MM.1S (cell line): ENCODE data around the gene EPDR1.

Experiments used
- DNase-seq: peaks from one replicate; pipeline ENCODE4 v3.0.0-alpha.2; 2015
- H2AFZ ChIP-seq: fragments of 300-600 bp; sonication (generic); 2 replicates; pipeline ENCODE4 v1.6.0; 2016; ENCODE audit warnings: antibody characterized with exemption, low read length
- H3F3A ChIP-seq: fragments of 300-600 bp; sonication (generic); 2 replicates; pipeline ENCODE4 v1.6.1; 2016; ENCODE audit warnings: mild to moderate bottlenecking, antibody characterized with exemption, low read length, moderate library complexity, mixed read lengths; ENCODE audit not compliant: insufficient read depth
- H3K27ac ChIP-seq: fragments of 300-600 bp; sonication (generic); 2 replicates; pipeline ENCODE4 v1.5.1; 2016; ENCODE audit warnings: mild to moderate bottlenecking, low read length
- H3K27me3 ChIP-seq: fragments of 300-600 bp; sonication (generic); replicated peaks from 2 replicates; pipeline ENCODE4 v1.6.0; 2016; ENCODE audit warnings: low read length; ENCODE audit not compliant: insufficient read depth
- H3K36me3 ChIP-seq: fragments of 300-600 bp; sonication (generic); replicated peaks from 2 replicates; pipeline ENCODE4 v1.6.1; 2016; ENCODE audit warnings: mild to moderate bottlenecking, low read length, mixed read lengths; ENCODE audit not compliant: insufficient read depth
- H3K4me1 ChIP-seq: fragments of 300-600 bp; sonication (generic); 2 replicates; pipeline ENCODE4 v1.6.1; 2016; ENCODE audit warnings: low read length, mixed read lengths
- H3K4me2 ChIP-seq: fragments of 300-600 bp; sonication (generic); 2 replicates; pipeline ENCODE4 v1.6.0; 2016; ENCODE audit warnings: low read depth, low read length
- H3K4me3 ChIP-seq: fragments of 300-600 bp; sonication (generic); 2 replicates; pipeline ENCODE4 v1.5.1; 2016; ENCODE audit warnings: low read length, mixed read lengths
- H3K79me2 ChIP-seq: fragments of 300-600 bp; sonication (generic); 2 replicates; pipeline ENCODE4 v1.6.1; 2016; ENCODE audit warnings: mixed run types, low read length, mixed read lengths
- H3K9ac ChIP-seq: fragments of 300-600 bp; sonication (generic); 2 replicates; pipeline ENCODE4 v1.6.1; 2016; ENCODE audit warnings: low read length, mixed read lengths
- H3K9me2 ChIP-seq: fragments of 300-600 bp; sonication (generic); replicated peaks from 2 replicates; pipeline ENCODE4 v1.6.1; 2016; ENCODE audit warnings: mild to moderate bottlenecking, low read length, mixed read lengths; ENCODE audit not compliant: insufficient read depth
- H3K9me3 ChIP-seq: fragments of 300-600 bp; sonication (generic); replicated peaks from 2 replicates; pipeline ENCODE4 v1.6.1; 2016; ENCODE audit warnings: mild to moderate bottlenecking, low read length, mixed read lengths; ENCODE audit not compliant: insufficient read depth
- H4K20me1 ChIP-seq: fragments of 300-600 bp; sonication (generic); 2 replicates; pipeline ENCODE4 v1.6.1; 2016; ENCODE audit warnings: mild to moderate bottlenecking, low read length, moderate library complexity, mixed read lengths; ENCODE audit not compliant: insufficient read depth
- EZH2 ChIP-seq: fragments of 300-600 bp; sonication (generic); optimal IDR thresholded peaks from 2 replicates; pipeline ENCODE3; 2017; ENCODE audit warnings: low read depth, mild to moderate bottlenecking, antibody characterized with exemption, low read length, mixed read lengths
- EZH2phosphoT487 ChIP-seq: fragments of 300-600 bp; sonication (generic); IDR thresholded peaks from 2 replicates; pipeline ENCODE4 v1.6.1; 2018; ENCODE audit warnings: antibody characterized with exemption, low read length
- TF ChIP-seq, protein P1 (sequence below): fragments of 300-600 bp; sonication (generic); IDR thresholded peaks from 2 replicates; pipeline ENCODE4 v1.5.1; 2016; ENCODE audit warnings: antibody characterized with exemption, low read length, mixed read lengths

Gene EPDR1

GRCh38 chr7:37971491-37971890 lies 51.1 kb downstream of the EPDR1 start:
- H3K9me3 ChIP-seq = no peaks in the 10 kb centered on the region
- H4K20me1 ChIP-seq = no peaks in the 10 kb centered on the region
- H2AFZ ChIP-seq = no peak overlapping the region
- H3K27ac ChIP-seq = no peak overlapping the region
- H3K4me3 ChIP-seq = no peak overlapping the region
- H3K4me2 ChIP-seq = no peak overlapping the region
- H3K79me2 ChIP-seq = no peaks in the 10 kb centered on the region
- H3K9ac ChIP-seq = no peak overlapping the region
- DNase-seq = no peak
- no peak for TF ChIP-seq EZH2phosphoT487
- TF ChIP-seq EZH2 = no peak
- TF ChIP-seq, protein P1, sequence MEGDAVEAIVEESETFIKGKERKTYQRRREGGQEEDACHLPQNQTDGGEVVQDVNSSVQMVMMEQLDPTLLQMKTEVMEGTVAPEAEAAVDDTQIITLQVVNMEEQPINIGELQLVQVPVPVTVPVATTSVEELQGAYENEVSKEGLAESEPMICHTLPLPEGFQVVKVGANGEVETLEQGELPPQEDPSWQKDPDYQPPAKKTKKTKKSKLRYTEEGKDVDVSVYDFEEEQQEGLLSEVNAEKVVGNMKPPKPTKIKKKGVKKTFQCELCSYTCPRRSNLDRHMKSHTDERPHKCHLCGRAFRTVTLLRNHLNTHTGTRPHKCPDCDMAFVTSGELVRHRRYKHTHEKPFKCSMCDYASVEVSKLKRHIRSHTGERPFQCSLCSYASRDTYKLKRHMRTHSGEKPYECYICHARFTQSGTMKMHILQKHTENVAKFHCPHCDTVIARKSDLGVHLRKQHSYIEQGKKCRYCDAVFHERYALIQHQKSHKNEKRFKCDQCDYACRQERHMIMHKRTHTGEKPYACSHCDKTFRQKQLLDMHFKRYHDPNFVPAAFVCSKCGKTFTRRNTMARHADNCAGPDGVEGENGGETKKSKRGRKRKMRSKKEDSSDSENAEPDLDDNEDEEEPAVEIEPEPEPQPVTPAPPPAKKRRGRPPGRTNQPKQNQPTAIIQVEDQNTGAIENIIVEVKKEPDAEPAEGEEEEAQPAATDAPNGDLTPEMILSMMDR = no peak
- H3K9me2 ChIP-seq = no peaks in the 10 kb centered on the region
- no peaks in the 10 kb centered on the region for H3K36me3 ChIP-seq
- H3K4me1 ChIP-seq = no peaks in the 10 kb centered on the region
- no peaks in the 10 kb centered on the region for H3K27me3 ChIP-seq
- H3F3A ChIP-seq = no peaks in the 10 kb centered on the region

DNA sequence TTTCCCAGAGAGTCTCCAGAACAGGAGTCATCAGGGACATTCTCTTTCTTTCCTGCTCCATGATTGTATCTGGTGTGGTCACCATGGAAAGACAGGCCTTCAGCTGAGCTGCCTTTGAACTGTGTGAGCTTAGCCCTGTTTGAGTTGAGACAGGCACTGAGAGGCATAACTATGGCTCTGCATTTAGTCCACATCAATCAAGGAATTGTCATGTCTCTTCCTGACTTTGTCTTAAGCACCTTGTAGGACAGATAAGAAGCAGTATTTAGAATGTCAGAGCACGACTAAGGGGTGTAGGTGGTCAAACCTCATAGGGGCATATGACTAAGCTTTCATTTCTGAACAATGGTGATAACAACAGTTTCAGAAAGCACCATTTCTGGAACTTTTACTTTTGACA lies 53.5 kb downstream of the EPDR1 start:
- Histone ChIP-seq H3K9me3 (no peaks in the 10 kb centered on the region), H3K27ac (no peak overlapping the region), H3K4me2 (no peak overlapping the region), H3K36me3 (no peaks in the 10 kb centered on the region), H3K9me2 (no peaks in the 10 kb centered on the region), H3K79me2 (no peaks in the 10 kb centered on the region), H4K20me1 (no peaks in the 10 kb centered on the region), H3K9ac (no peak overlapping the region), H3K4me1 (no peaks in the 10 kb centered on the region), H3K4me3 (no peak overlapping the region), H3F3A (no peaks in the 10 kb centered on the region), H3K27me3 (no peaks in the 10 kb centered on the region), H2AFZ (no peak overlapping the region)
- DNase-seq = no peak
- TF ChIP-seq, protein P1 = no peak
- no peak for TF ChIP-seq EZH2phosphoT487
- TF ChIP-seq EZH2 = no peak

DNA sequence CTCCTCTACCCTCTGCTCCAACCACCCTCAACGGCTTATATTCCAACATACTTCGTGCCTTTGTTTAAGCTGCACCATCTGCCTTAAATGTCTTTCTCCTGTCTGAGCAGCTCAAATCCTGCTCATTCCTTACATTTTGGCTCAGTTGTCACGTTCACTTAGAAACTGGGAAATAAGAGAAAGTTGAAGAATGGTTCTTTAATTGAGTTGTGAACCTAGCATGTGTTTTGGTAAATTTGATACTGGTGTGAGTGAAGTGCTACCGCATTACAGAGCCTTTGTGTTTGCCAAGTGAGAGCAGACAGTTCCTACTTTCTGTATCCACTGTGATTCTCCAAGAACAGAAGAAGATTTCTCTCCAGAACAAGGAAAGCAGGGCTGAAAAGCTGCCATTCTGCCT lies 54.3 kb downstream of the EPDR1 start:
- Histone ChIP-seq H3K9me3 (no peaks in the 10 kb centered on the region), H3K36me3 (no peaks in the 10 kb centered on the region), H3F3A (no peaks in the 10 kb centered on the region), H3K4me1 (no peaks in the 10 kb centered on the region), H4K20me1 (no peaks in the 10 kb centered on the region), H3K9me2 (no peaks in the 10 kb centered on the region), H3K27ac (no peak overlapping the region), H3K9ac (no peak overlapping the region), H3K4me3 (no peak overlapping the region), H3K4me2 (no peak overlapping the region), H3K27me3 (no peaks in the 10 kb centered on the region), H3K79me2 (no peaks in the 10 kb centered on the region), H2AFZ (no peak overlapping the region)
- DNase-seq = no peak
- TF ChIP-seq, protein P1 = no peak
- TF ChIP-seq EZH2phosphoT487 (no peak), EZH2 (no peak)
